ENCODE measurements around the gene RSPO1. TPM values are rescaled to one million over a fixed set of nuclear protein-coding genes. Genes with fewer than 3 reads are reported as not detected.

The RSPO1 gene
- total and polyA plus RNA-seq, 5 donors: 0.15 to 0.50 (median 0.26) TPM; not detected in 2

DNA sequence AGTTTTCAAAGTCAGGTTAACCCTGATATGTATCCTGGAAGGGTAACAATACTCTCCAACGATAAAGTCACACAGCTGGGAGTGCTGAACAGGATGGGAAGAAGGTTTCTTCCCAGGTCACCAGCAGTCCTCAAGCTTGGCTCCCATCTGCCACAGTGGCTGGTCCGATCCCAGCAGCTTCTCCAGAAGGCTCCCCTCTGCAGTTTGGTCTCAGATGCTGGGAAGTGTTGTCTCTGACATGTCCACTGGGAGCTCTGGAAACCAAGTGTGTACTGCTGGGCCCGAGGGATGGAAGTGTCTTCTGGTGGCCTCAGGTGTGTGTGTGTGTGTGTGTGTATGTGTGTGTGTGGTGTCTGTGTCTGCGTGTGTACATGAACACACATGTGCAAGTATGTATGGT lies 22.5 kb downstream of the RSPO1 start:
- no peak overlapping the region for H3K27ac ChIP-seq (ENCODE audit: low read length)
- no peaks in the 10 kb centered on the region for H3K9me3 ChIP-seq (ENCODE audit: control insufficient read depth, low read length)
- DNase-seq (no peak), ATAC-seq (no peak)
- H3K27me3 ChIP-seq (ENCODE audit: control insufficient read depth, insufficient read depth): no peaks in the 10 kb centered on the region
- intact Hi-C loops (cut with DNase I): loop anchor here in 1 of 4 donors (10.0 kb wide), 1 partner anchor 63 kb away; no protein-coding TSS in a partner anchor
- WGBS: 63% methylated on average over 4 of the region's 4 CpGs
- no peaks in the 10 kb centered on the region for H3K4me1 ChIP-seq (ENCODE audit: control insufficient read depth, insufficient read depth, low read length)
- H3K4me3 ChIP-seq (ENCODE audit: low read length): no peak overlapping the region

DNA sequence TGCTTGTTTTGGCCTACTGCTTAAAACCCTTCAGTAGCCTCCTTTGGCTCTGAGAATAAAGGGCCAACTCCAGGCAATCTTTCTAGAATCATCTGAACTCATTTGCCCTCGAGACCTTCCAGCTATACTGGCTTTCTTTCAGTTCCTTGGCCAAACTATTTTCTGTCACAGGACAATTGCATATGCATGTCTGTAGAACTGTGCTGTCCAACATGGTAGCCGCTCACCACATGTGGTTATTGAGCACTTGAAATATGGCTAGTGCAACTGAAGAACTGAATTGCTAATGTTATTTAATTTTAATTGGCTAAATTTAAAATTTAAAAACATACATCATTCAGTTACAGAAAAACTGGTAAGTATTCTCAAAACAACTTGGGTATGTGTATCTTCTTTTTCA lies 24.7 kb downstream of the RSPO1 start:
- no peaks in the 10 kb centered on the region for H3K4me1 ChIP-seq (ENCODE audit: control insufficient read depth, insufficient read depth, low read length)
- intact Hi-C loops (cut with DNase I): loop anchor here in 1 of 4 donors (10.0 kb wide), 1 partner anchor 65 kb away; no protein-coding TSS in a partner anchor
- H3K27me3 ChIP-seq (ENCODE audit: control insufficient read depth, insufficient read depth): no peaks in the 10 kb centered on the region
- no peak for DNase-seq
- no peak for ATAC-seq
- 70% methylated on average over 2 of the region's 2 CpGs for WGBS
- H3K27ac ChIP-seq (ENCODE audit: low read length): no peak overlapping the region
- H3K9me3 ChIP-seq (ENCODE audit: control insufficient read depth, low read length): no peaks in the 10 kb centered on the region
- no peak overlapping the region for H3K4me3 ChIP-seq (ENCODE audit: low read length)

DNA sequence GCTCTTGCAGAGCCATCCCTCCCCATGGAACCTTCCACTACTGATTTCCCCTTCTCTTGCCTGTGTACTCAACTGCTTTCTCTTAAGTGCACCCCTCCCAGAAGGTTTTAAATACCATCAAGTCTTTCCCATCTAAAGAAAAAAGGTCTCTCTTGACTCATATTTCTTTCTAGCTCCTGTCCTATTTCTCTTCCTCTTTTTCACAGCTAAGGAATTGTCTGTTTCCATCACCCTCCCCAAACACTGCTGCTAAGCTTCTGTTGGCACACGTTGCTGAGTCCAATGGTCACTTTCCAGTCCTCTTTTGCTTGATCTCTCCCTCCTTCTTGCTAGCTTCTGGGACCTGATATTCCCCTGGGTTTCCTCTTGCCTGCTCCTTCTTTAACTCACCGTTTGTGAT lies 25.7 kb downstream of the RSPO1 start:
- Histone ChIP-seq H3K27ac (ENCODE audit: low read length) (no peak overlapping the region), H3K9me3 (ENCODE audit: control insufficient read depth, low read length) (no peaks in the 10 kb centered on the region), H3K4me1 (ENCODE audit: control insufficient read depth, insufficient read depth, low read length) (no peaks in the 10 kb centered on the region), H3K4me3 (ENCODE audit: low read length) (no peak overlapping the region), H3K27me3 (ENCODE audit: control insufficient read depth, insufficient read depth) (no peaks in the 10 kb centered on the region)
- 28% methylated on average over 2 of the region's 2 CpGs for whole genome bisulfite sequencing
- DNase-seq (no peak), ATAC-seq (no peak)
- intact Hi-C loops (cut with DNase I): no loop called here

DNA sequence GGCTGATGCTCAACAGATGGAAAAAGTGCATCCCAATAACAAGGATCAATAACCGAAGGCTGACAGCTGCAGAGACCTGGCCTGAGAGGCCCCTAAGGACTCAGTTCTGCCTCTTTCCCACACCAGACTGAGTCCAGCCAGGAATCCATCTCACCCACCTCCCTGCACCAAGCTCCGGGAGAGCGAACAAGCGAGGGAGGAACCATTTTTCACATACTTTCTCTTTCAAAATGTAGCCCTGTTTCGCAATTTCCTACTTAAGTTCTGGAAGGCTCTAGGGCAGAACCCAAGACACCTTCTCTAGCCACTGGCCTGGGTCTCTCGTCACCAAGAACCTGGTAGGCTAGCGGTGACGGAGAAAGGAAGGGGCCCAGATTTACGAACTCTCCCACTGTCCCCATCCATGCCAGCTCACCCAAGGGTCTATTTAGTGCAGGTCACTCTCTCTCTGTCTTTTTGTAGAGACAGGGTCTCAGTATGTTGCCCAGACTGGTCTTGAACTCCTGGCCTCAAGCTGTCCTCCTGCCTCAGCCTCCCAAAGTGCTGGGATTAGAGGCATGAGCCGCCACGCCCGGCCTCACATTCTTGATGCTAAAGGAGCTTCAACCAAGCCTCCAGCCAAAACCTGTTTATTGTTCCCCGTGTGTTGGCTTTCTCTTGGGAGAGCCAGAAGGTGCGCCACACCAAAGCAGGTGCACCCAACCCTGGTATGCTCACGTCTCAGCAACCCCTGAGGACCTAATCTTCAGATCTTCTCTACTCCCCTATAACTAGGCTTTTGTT lies 28.0 kb downstream of the RSPO1 start:
- Histone ChIP-seq H3K4me1 (ENCODE audit: control insufficient read depth, insufficient read depth, low read length) (no peaks in the 10 kb centered on the region), H3K27me3 (ENCODE audit: control insufficient read depth, insufficient read depth) (no peaks in the 10 kb centered on the region), H3K4me3 (ENCODE audit: low read length) (no peak overlapping the region), H3K9me3 (ENCODE audit: control insufficient read depth, low read length) (no peaks in the 10 kb centered on the region), H3K27ac (ENCODE audit: low read length) (no peak overlapping the region)
- 73% methylated on average over 15 of the region's 15 CpGs for WGBS
- DNase-seq (no peak), ATAC-seq (no peak)
- intact Hi-C loops (cut with DNase I): no loop called here

DNA sequence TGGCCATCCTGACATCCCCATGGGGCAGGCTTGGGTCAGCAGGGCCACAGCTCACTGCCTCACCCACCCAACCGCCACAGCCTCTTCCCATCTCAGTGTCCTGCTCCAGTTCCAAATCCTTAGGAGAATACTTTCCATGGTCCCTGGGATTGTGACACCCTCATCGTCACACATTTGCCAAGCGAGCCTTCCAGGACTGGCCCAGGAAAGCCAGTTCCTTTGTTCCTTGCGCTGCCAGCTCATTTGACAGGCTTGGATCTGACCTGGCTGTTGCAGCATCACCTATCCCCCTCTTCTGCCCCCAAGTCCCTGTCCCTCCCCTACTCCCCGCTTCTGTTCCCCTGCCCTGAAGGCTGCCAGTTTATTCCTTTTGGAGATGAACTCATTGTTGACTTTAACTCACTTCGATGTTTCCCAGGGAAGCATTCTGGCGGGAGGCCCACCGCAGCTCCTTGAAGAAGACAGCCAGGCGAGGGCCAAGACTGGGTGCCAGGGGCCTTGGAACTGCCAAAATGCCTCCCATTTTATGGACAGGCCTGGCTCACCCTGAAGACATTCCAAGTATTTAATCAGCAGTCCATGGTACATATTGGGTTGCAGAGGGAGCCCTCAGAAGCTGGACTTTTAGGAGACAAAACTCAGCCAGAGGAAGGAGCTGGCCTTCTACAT lies 28.8 kb downstream of the RSPO1 start:
- Histone ChIP-seq H3K27me3 (ENCODE audit: control insufficient read depth, insufficient read depth) (no peaks in the 10 kb centered on the region), H3K9me3 (ENCODE audit: control insufficient read depth, low read length) (no peaks in the 10 kb centered on the region), H3K4me3 (ENCODE audit: low read length) (no peak overlapping the region), H3K4me1 (ENCODE audit: control insufficient read depth, insufficient read depth, low read length) (no peaks in the 10 kb centered on the region), H3K27ac (ENCODE audit: low read length) (no peak overlapping the region)
- intact Hi-C loops (cut with DNase I): no loop called here
- ATAC-seq (no peak), DNase-seq (peak in 1 of 3 donors; percentile 56)
- 79% methylated on average over 9 of the region's 9 CpGs for WGBS

DNA sequence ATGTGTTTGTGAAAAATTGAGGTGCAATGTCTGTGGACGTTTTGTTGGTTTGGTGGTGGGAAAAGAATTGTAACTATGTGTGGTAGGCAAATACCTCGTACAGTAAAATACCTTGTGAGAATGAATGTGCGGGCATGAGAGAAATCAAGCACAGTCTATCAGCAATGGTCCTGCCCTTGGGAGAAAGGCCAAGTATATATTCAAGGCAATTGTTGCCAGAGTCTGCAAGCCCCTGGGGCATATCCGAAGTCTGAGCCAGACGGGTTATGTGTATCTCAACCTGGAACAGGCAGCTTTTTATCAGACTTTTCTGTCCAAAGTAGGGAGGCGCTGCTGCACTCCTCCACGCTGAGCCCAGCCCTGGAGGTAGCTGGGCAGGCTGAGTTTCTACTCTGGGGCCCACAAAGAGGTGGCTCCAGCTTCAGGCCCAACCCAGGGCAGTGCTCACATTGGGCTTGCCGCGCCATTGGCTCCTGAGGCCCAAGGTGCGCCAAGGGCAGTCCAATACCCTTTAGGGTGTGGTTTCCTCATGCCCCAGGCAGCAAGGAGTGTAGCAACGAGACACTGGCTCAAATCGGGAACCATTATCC lies 29.5 kb downstream of the RSPO1 start:
- WGBS: 52% methylated on average over 12 of the region's 12 CpGs
- DNase-seq: no peak
- Histone ChIP-seq H3K27ac (ENCODE audit: low read length) (no peak overlapping the region), H3K9me3 (ENCODE audit: control insufficient read depth, low read length) (no peaks in the 10 kb centered on the region), H3K27me3 (ENCODE audit: control insufficient read depth, insufficient read depth) (no peaks in the 10 kb centered on the region), H3K4me3 (ENCODE audit: low read length) (no peak overlapping the region), H3K4me1 (ENCODE audit: control insufficient read depth, insufficient read depth, low read length) (no peaks in the 10 kb centered on the region)
- ATAC-seq: peak in 1 of 2 donors; percentile 36
- intact Hi-C loops (cut with DNase I): no loop called here

DNA sequence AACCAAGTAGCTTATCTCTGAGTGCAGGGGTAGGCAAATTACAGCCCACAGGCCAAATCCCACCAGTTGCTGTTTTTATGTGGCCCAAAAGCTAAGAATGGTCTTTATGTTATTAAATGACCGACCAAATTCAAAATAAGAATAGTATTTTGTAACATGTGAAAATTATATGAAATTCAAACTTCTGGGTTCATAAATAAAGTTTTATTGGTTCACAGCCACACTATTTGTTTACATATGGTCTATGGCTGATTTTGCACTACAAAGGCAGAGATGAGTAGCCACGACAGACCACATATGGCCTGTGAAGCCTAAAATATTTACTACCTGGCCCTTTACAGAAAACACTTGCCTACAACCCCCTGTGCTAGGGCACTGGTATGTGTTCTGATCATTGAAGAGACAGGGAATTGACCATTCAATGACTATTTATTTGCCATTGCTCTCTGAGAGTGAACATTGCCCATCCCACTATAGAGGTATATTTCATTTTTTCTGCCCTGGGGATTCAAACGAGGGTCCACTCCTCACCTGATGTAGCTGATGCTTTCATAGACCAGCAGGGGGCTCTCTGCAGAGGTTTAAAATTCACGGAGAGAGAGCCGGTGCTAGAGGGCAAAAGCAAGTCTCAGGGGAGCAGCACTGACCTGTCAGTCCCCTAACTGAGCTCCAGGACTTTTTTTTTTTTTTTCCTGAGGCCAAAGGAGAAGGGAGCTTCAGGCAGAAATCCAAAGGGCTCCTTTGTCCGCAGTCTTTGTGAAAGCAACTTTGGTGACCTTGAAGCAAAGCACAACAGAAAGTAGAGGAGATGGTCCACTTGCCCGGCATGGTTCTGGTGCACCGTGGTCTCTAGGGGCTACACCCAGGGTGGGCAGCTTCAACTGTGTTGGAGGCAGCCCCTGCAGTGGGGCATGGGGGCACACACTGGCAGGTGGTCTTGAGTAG lies 31.7 kb downstream of the RSPO1 start:
- no peaks in the 10 kb centered on the region for H3K9me3 ChIP-seq (ENCODE audit: control insufficient read depth, low read length)
- H3K4me3 ChIP-seq (ENCODE audit: low read length): no peak overlapping the region
- DNase-seq (no peak), ATAC-seq (peak in 1 of 2 donors; percentile 55)
- WGBS: 31% methylated on average over 8 of the region's 8 CpGs
- intact Hi-C loops (cut with DNase I): loop anchor here in 3 of 4 donors (5.0 kb wide), 1 partner anchor 79 kb away; no protein-coding TSS in a partner anchor
- H3K27ac ChIP-seq (ENCODE audit: low read length): no peak overlapping the region
- H3K27me3 ChIP-seq (ENCODE audit: control insufficient read depth, insufficient read depth): no peaks in the 10 kb centered on the region
- no peaks in the 10 kb centered on the region for H3K4me1 ChIP-seq (ENCODE audit: control insufficient read depth, insufficient read depth, low read length)

DNA sequence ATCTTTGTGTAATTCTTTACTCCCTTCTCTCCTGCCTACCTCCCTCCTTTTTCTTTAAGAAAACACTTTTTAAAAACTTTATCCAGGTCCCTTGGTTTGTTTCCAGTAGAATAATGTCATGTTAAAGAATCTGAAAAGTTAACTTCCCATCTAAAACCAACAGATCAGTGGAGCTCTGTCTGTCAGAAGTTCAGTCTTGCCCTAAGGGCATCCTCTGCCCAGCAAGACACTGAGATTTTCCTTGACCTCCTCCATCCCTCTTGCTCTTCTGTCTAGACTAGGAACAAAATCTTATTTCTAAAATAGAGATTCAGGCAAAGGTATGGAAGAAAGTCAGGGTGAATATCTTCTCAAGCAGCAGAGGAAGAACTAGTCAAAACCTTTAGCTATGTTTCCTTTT lies 33.3 kb downstream of the RSPO1 start:
- no peak for DNase-seq
- no peaks in the 10 kb centered on the region for H3K4me1 ChIP-seq (ENCODE audit: control insufficient read depth, insufficient read depth, low read length)
- intact Hi-C loops (cut with DNase I): loop anchor here in 3 of 4 donors (5.0 kb wide), 1 partner anchor 81 kb away; no protein-coding TSS in a partner anchor
- H3K4me3 ChIP-seq (ENCODE audit: low read length): no peak overlapping the region
- no peaks in the 10 kb centered on the region for H3K27me3 ChIP-seq (ENCODE audit: control insufficient read depth, insufficient read depth)
- ATAC-seq: no peak
- H3K9me3 ChIP-seq (ENCODE audit: control insufficient read depth, low read length): no peaks in the 10 kb centered on the region
- no peak overlapping the region for H3K27ac ChIP-seq (ENCODE audit: low read length)

DNA sequence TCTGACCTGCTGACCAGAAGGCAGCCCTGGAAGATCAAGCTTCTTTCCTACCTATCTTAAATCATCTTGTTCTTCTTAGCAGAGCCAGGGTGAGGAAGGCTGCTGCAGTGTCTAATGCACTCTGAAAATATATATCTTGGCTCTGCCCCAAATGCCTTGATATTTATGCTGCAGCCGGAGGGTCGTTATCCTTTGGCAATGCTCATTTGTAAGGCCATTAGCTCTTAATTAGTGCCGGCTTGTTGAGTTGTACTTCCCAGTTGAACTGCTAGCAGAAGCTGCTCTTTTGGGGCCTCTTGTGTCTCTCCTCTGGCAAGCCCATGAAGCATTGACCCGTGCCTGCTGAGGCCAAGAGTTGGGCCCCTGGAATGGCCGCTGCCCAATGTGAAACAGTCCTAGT lies 34.8 kb downstream of the RSPO1 start:
- 58% methylated on average over 5 of the region's 5 CpGs for WGBS
- intact Hi-C loops (cut with DNase I): loop anchor here in 3 of 4 donors (5.0 kb wide), 1 partner anchor 82 kb away; no protein-coding TSS in a partner anchor
- H3K27me3 ChIP-seq (ENCODE audit: control insufficient read depth, insufficient read depth): no peaks in the 10 kb centered on the region
- DNase-seq (no peak), ATAC-seq (no peak)
- H3K4me1 ChIP-seq (ENCODE audit: control insufficient read depth, insufficient read depth, low read length): no peaks in the 10 kb centered on the region
- H3K27ac ChIP-seq (ENCODE audit: low read length): no peak overlapping the region
- no peak overlapping the region for H3K4me3 ChIP-seq (ENCODE audit: low read length)
- no peaks in the 10 kb centered on the region for H3K9me3 ChIP-seq (ENCODE audit: control insufficient read depth, low read length)

DNA sequence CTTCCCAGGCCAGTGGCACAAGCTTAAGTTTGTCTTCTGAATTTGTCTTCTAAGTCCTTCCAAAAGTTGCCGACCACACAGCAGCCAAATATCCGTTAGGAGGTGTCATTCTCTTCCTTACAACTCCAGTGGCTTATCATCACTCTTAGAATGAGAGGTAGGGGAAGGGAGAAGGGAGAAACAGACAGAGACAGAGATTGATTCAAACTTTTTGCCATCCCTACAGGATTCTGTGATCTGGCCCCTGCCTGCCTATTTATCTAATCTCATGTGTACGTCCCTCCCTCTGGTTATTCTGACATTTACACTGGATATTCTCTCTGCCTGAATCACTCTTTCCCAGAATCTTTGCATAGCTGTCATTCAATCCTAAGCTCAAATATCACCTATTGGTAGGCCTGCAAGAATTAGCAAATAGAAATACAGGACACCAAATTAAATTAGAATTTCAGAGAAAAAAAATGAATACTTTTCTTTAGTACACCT lies 38.5 kb downstream of the RSPO1 start:
- peak; percentile 20 to 34 for ATAC-seq
- intact Hi-C loops (cut with DNase I): no loop called here
- 0% methylated on average over 3 of the region's 3 CpGs for WGBS

More for the DNA sequence above, 38.5 kb downstream of the RSPO1 start:
- DNase-seq: no peak
- Histone ChIP-seq H3K9me3 (ENCODE audit: control insufficient read depth, low read length) (no peaks in the 10 kb centered on the region), H3K4me1 (ENCODE audit: control insufficient read depth, insufficient read depth, low read length) (peaks cover 2% of the 10 kb centered on the region), H3K27ac (ENCODE audit: low read length) (peak overlapping the region; percentile 10), H3K4me3 (ENCODE audit: low read length) (peak overlapping the region; percentile 85), H3K27me3 (ENCODE audit: control insufficient read depth, insufficient read depth) (no peaks in the 10 kb centered on the region)

Data from right cardiac atrium (tissue), 5 donors.